Measurements from ENCODE around the gene ITPRID2.
A peak's percentile ranks its signal among the peaks of the same experiment; 100 is the strongest.

ITPRID2 gene

GRCh38 chr2:181911830-181912229 is 20.3 kb downstream of the ITPRID2 start:
- DNase-seq (ENCODE audit: low spot score) = no peak
- Histone ChIP-seq H3K27me3 (ENCODE audit: insufficient read depth, poor library complexity, severe bottlenecking) (no peaks in the 10 kb centered on the region), H3K4me3 (ENCODE audit: severe bottlenecking) (no peak overlapping the region), H3K4me1 (ENCODE audit: insufficient read depth, poor library complexity, severe bottlenecking) (no peaks in the 10 kb centered on the region), H3K9me3 (ENCODE audit: severe bottlenecking) (no peaks in the 10 kb centered on the region), H3K36me3 (ENCODE audit: low read depth) (peaks cover 98% of the 10 kb centered on the region), H3K27ac (ENCODE audit: poor library complexity, severe bottlenecking) (no peak overlapping the region)
- TF ChIP-seq, protein P1, sequence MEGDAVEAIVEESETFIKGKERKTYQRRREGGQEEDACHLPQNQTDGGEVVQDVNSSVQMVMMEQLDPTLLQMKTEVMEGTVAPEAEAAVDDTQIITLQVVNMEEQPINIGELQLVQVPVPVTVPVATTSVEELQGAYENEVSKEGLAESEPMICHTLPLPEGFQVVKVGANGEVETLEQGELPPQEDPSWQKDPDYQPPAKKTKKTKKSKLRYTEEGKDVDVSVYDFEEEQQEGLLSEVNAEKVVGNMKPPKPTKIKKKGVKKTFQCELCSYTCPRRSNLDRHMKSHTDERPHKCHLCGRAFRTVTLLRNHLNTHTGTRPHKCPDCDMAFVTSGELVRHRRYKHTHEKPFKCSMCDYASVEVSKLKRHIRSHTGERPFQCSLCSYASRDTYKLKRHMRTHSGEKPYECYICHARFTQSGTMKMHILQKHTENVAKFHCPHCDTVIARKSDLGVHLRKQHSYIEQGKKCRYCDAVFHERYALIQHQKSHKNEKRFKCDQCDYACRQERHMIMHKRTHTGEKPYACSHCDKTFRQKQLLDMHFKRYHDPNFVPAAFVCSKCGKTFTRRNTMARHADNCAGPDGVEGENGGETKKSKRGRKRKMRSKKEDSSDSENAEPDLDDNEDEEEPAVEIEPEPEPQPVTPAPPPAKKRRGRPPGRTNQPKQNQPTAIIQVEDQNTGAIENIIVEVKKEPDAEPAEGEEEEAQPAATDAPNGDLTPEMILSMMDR (IDR thresholded peaks at IDR 0.05; ENCODE audit: poor library complexity, severe bottlenecking) = no peak
- no peak for ATAC-seq (ENCODE audit: low read depth)

DNA sequence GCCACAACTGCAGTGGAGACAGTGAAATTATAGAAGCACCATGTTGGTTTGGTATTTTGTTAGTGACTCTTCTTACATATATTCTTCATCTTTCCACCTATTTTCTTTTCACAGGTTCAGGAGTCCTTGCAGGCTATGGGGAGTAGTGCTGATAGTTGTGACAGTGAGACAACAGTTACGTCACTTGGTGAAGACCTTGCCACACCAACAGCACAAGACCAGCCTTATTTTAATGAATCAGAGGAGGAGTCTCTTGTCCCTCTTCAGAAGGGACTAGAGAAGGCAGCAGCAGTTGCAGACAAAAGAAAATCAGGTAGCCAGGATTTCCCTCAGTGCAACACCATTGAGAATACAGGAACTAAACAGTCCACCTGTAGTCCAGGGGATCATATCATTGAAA is 23.6 kb downstream of the ITPRID2 start:
- peaks cover 100% of the 10 kb centered on the region for H3K36me3 ChIP-seq (ENCODE audit: low read depth)
- no peaks in the 10 kb centered on the region for H3K27me3 ChIP-seq (ENCODE audit: insufficient read depth, poor library complexity, severe bottlenecking)
- no peak overlapping the region for H3K27ac ChIP-seq (ENCODE audit: poor library complexity, severe bottlenecking)
- ATAC-seq (ENCODE audit: low read depth) = no peak; the same call in 2 of the 3 replicates
- TF ChIP-seq, protein P1 (IDR thresholded peaks at IDR 0.05; ENCODE audit: poor library complexity, severe bottlenecking) = no peak
- no peak for DNase-seq (ENCODE audit: low spot score)
- H3K4me1 ChIP-seq (ENCODE audit: insufficient read depth, poor library complexity, severe bottlenecking) = no peaks in the 10 kb centered on the region
- H3K4me3 ChIP-seq (ENCODE audit: severe bottlenecking) = no peak overlapping the region
- no peaks in the 10 kb centered on the region for H3K9me3 ChIP-seq (ENCODE audit: severe bottlenecking)

DNA sequence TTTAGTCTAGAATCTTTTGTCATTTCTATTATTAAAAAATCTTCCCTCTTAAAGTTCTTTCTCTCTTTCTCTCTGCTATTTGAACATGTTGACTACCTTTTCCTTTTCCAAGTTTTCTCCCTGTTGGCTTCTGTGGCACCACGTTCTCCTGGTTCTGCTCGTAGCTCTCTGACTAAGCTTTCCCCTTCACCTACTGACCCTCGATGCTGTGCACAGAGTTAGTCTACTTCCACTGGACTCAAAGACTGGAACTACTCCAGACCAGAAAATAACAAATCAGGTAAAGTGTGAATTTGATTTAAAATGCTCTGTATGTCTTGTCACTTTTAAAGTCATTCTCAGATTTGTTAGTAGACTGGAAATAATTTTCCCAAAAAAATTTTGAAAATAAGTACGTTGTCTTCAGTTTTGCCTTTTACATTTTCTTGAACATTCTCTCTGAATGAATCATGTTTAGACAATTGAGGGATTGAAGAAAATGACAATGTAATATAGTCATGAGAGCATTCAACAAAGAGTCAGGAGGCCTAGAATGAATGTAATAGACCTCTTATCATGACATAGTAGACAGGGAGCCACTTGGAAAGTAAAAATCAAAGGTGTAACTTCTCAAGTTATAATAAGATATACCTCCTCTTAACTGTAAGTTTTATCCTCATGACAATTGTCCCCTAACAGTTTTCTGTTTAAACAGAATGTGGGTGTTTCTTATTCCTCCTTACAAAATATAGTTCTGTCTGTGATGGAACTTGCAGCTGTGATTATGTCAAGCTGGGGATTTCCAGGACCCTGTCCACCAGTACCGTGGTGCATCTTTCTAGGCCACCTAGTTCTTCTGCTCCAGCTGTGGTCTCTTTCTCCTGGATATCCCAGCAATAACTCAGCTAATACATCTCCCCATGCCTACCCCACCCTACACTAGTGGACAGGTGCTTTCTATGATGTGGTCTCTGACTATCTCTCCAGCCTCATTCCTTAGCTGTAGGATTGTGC is 25.5 kb downstream of the ITPRID2 start:
- ATAC-seq (ENCODE audit: low read depth) (peak; percentile 62; the same call in 1 of the 3 replicates), DNase-seq (ENCODE audit: low spot score) (no peak)
- no peaks in the 10 kb centered on the region for H3K4me1 ChIP-seq (ENCODE audit: insufficient read depth, poor library complexity, severe bottlenecking)
- TF ChIP-seq, protein P1 (IDR thresholded peaks at IDR 0.05; ENCODE audit: poor library complexity, severe bottlenecking) = no peak
- no peaks in the 10 kb centered on the region for H3K9me3 ChIP-seq (ENCODE audit: severe bottlenecking)
- H3K4me3 ChIP-seq (ENCODE audit: severe bottlenecking) = no peak overlapping the region
- H3K27me3 ChIP-seq (ENCODE audit: insufficient read depth, poor library complexity, severe bottlenecking) = no peaks in the 10 kb centered on the region
- H3K27ac ChIP-seq (ENCODE audit: poor library complexity, severe bottlenecking) = peak overlapping the region; percentile 56
- peaks cover 98% of the 10 kb centered on the region for H3K36me3 ChIP-seq (ENCODE audit: low read depth)

- no peak for ATAC-seq (ENCODE audit: low read depth)
- TF ChIP-seq, protein P1 (IDR thresholded peaks at IDR 0.05; ENCODE audit: poor library complexity, severe bottlenecking) = no peak
- no peaks in the 10 kb centered on the region for H3K27me3 ChIP-seq (ENCODE audit: insufficient read depth, poor library complexity, severe bottlenecking)
- DNase-seq (ENCODE audit: low spot score) = no peak
- no peak overlapping the region for H3K27ac ChIP-seq (ENCODE audit: poor library complexity, severe bottlenecking)
- no peaks in the 10 kb centered on the region for H3K9me3 ChIP-seq (ENCODE audit: severe bottlenecking)
- H3K36me3 ChIP-seq (ENCODE audit: low read depth) = peaks cover 98% of the 10 kb centered on the region
- no peaks in the 10 kb centered on the region for H3K4me1 ChIP-seq (ENCODE audit: insufficient read depth, poor library complexity, severe bottlenecking)
- H3K4me3 ChIP-seq (ENCODE audit: severe bottlenecking) = no peak overlapping the region
Measured at GRCh38 chr2:181918188-181918587, 26.7 kb downstream of the ITPRID2 start.

- TF ChIP-seq, protein P1 (IDR thresholded peaks at IDR 0.05; ENCODE audit: poor library complexity, severe bottlenecking) = no peak
- Histone ChIP-seq H3K36me3 (ENCODE audit: low read depth) (peaks cover 97% of the 10 kb centered on the region), H3K9me3 (ENCODE audit: severe bottlenecking) (no peaks in the 10 kb centered on the region), H3K4me1 (ENCODE audit: insufficient read depth, poor library complexity, severe bottlenecking) (no peaks in the 10 kb centered on the region), H3K4me3 (ENCODE audit: severe bottlenecking) (no peak overlapping the region), H3K27ac (ENCODE audit: poor library complexity, severe bottlenecking) (no peak overlapping the region), H3K27me3 (ENCODE audit: insufficient read depth, poor library complexity, severe bottlenecking) (no peaks in the 10 kb centered on the region)
- ATAC-seq (ENCODE audit: low read depth) (no peak), DNase-seq (ENCODE audit: low spot score) (no peak)
Measured at GRCh38 chr2:181923121-181923520, 31.6 kb downstream of the ITPRID2 start.

All from RWPE2 (cell line).